Measurements from ENCODE around the gene EIF4E1B.

Gene EIF4E1B

GRCh38 chr5:176658007-176658599 is 27.6 kb downstream of the EIF4E1B start:
- in situ Hi-C loops (cut with HindIII; ENCODE audit: low pct_ligation_motif_present, low sequenced_read_pairs), result no loop called here
- Histone ChIP-seq H3K27me3 (replicated peaks) (peaks cover 6% of the 10 kb centered on the region), H3K4me3 (ENCODE audit: low read depth, low read length) (no peak overlapping the region), H3K36me3 (replicated peaks) (peaks cover 6% of the 10 kb centered on the region), H3K27ac (no peak overlapping the region)
- peak; percentile 92 for TF ChIP-seq CTCF (IDR thresholded peaks at IDR 0.05; ENCODE audit: low read depth, low read length, missing control alignments)
- DNase-seq, result peak; percentile 56

DNA sequence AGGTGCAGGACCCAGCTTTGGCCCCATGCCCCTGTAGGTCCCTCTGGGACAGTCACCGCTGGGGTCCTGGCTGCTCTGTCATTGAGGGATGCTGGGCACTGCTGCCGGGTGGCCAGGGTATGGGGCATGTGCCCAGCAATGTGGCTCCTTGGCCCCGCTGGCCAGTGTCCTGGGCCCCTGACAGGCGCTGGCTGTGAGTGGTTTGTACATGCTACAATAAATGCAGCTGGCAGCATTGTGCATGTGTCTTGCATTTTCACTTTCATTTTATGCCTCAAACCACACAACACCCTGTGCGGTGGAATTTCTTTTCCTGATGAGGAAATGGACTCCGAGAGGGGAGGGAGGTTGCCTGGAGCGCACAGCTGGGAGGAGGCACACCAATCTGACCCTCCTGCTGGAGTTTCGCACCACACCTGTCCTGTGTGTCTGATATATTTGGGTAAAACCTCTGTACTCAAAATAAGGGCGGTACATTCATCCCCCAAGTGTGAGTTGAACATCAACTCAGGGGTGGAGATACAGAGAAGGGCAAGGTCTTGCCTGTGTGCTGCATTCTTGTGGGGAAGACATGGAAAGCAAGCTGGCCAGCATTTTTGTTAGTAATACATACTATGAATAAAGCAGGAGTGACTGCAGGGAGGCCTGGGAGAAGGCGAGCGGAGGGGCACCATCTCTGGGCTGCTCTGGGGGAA is 28.5 kb downstream of the EIF4E1B start:
- TF ChIP-seq CTCF (IDR thresholded peaks at IDR 0.05; ENCODE audit: low read depth, low read length, missing control alignments), result no peak
- H3K36me3 ChIP-seq (replicated peaks), result peaks cover 5% of the 10 kb centered on the region
- H3K4me3 ChIP-seq (ENCODE audit: low read depth, low read length), result no peak overlapping the region
- H3K27ac ChIP-seq, result no peak overlapping the region
- H3K27me3 ChIP-seq (replicated peaks), result peaks cover 15% of the 10 kb centered on the region
- in situ Hi-C loops (cut with HindIII; ENCODE audit: low pct_ligation_motif_present, low sequenced_read_pairs), result no loop called here
- peak; percentile 29 for DNase-seq

DNA sequence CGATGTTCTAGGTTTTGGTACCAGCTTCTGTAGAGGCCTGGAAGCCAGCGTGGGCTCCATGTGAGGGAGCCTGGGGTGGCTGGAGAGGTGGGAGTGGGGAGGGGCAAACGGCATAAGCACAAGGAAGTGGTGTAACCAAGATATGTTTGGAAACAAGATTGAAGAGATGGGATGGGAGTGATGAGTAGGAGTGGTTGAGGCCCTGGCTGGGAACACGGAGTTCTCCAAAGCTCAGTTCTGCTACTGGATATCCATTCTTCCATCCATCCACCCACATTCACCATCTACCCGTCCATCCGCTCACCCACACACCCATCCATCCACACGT is 29.0 kb downstream of the EIF4E1B start:
- Histone ChIP-seq H3K36me3 (replicated peaks) (peaks cover 5% of the 10 kb centered on the region), H3K27ac (no peak overlapping the region), H3K27me3 (replicated peaks) (peaks cover 20% of the 10 kb centered on the region), H3K4me3 (ENCODE audit: low read depth, low read length) (no peak overlapping the region)
- no peak for DNase-seq
- no peak for TF ChIP-seq CTCF (IDR thresholded peaks at IDR 0.05; ENCODE audit: low read depth, low read length, missing control alignments)
- in situ Hi-C loops (cut with HindIII; ENCODE audit: low pct_ligation_motif_present, low sequenced_read_pairs), result no loop called here

DNA sequence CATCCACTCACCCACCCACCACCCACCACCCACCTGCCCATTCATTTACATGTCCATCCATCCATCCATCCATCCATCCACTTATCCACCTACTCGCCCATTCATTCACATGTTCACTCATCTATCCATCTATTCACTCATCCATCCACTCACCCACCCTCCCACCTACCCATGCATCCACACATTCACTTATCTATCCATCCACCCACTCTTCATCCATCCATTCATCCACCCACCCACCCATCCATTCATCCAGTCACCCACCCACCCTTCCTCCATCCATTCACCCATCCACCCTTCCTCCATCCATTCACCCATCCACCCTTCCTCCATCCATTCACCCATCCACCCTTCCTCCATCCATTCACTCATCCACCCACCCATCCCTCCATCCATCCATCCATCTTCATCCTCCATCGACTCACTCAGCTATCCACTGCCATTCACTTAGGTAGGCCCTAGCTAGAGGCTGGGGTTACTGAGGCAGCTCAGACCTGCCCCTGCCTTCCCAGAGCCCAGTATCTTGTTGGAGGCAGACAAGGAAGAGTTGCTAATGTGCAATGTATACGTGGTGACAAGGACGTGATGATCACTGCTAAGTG is 29.5 kb downstream of the EIF4E1B start:
- Histone ChIP-seq H3K27me3 (replicated peaks) (peaks cover 22% of the 10 kb centered on the region), H3K27ac (no peak overlapping the region), H3K4me3 (ENCODE audit: low read depth, low read length) (no peak overlapping the region), H3K36me3 (replicated peaks) (peaks cover 5% of the 10 kb centered on the region)
- TF ChIP-seq CTCF (IDR thresholded peaks at IDR 0.05; ENCODE audit: low read depth, low read length, missing control alignments), result no peak
- in situ Hi-C loops (cut with HindIII; ENCODE audit: low pct_ligation_motif_present, low sequenced_read_pairs), result no loop called here
- no peak for DNase-seq

GRCh38 chr5:176660530-176660859 is 30.0 kb downstream of the EIF4E1B start:
- in situ Hi-C loops (cut with HindIII; ENCODE audit: low pct_ligation_motif_present, low sequenced_read_pairs), result no loop called here
- peaks cover 28% of the 10 kb centered on the region for H3K27me3 ChIP-seq (replicated peaks)
- no peak overlapping the region for H3K4me3 ChIP-seq (ENCODE audit: low read depth, low read length)
- peaks cover 5% of the 10 kb centered on the region for H3K36me3 ChIP-seq (replicated peaks)
- TF ChIP-seq CTCF (IDR thresholded peaks at IDR 0.05; ENCODE audit: low read depth, low read length, missing control alignments), result no peak
- no peak for DNase-seq
- H3K27ac ChIP-seq, result no peak overlapping the region
